Stimulated activated CD8-positive, alpha-beta memory T cell treated with anti-CD3 and anti-CD28 coated beads, Interleukin-4, amount 100 ng/mL, for 1 hour (primary cell): ENCODE measurements around the gene EVC.

ENCODE experiments used
- DNase-seq, 2 donors: peaks; one replicate each; pipeline ENCODE4 v3.0.0-alpha.2; 2020; ENCODE audit warnings: low read depth in 2 of 2, low spot score in 1 of 2

EVC gene

DNA sequence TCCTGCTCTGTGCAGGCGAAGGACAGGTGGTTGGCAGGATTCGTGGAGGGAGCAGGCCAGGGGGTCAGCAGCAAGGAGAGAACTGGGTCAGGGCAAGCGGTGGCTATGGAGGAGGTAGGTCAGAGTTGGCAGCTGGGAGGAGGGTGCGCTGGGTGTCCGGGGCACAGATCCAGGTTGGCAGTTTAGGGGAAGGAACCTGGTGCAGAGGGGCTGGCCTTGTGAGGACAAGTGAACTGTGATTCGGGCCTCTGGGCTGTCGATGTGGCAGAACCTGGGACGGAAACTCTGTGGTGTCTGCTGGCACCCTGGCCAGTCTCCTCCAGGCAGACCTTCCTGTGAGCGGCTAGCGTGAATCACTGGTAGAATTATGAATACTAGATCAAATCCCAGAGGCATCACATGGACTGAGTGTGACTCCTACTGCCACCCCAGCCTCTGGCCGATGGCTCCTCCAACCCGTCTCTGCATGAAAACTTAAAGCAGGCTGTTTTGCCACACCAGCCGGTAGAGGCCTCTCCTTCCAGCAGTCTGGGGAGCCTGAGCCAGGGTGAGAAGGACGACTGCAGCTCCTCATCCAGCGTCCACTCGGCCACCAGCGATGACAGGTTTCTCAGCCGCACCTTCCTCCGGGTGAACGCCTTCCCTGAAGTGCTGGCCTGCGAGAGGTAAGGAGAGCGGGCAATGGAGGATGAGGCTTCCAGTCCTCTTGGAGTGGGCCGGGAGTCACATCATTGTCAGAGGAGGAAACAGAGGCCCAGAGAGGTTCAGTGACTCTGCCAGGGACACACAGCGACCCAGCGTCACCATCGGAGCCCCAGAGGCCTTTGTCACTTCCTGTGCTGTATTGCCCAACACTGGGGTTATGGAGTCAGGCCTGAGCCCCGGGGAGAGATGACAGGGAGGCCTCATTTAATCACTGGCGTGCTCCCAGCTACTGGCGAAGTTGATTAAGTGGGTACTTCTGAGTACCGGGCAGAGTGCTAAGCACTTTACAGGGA lies 20.3 kb downstream of the EVC start:
- DNase-seq = no peak

DNA sequence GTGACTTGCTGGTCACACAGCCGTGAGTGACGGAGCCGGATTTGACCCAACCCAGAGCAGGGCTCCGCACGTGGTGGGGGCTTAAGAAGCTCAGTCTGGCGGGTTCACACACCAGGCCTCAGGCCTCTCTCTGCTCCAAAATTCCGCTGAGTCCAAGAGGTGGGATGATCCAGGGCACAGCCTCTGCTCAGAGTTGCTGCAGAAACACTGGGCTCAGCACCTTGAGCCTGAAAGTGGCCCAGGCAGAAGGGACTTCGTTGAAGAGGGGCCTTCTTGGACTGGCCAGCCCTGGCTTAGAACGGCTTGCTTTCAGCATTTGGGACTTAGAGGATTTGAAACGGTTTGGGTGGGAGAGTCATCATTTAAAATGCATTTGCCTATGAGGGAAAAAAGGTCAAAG lies 21.2 kb downstream of the EVC start:
- no peak for DNase-seq

DNA sequence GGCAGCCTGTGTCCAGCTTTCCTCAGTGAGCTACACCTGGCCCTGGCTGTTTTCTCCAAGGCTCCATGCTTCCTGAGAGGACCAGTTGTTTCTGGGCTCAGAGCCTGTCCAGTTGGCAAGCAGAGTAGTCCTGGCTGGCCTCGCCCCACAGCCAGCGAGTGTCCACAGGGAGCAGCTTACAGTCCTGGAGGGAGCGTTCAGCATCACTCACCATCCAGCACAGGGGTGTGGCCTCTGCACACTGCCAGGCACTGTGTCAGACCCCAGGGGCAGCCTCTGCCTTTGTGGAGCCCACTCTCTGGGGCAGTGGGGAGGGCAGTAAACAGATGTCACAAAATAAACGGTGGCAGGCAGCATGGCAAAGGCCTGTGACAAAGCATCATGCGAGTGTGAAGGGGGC lies 23.9 kb downstream of the EVC start:
- DNase-seq = no peak

DNA sequence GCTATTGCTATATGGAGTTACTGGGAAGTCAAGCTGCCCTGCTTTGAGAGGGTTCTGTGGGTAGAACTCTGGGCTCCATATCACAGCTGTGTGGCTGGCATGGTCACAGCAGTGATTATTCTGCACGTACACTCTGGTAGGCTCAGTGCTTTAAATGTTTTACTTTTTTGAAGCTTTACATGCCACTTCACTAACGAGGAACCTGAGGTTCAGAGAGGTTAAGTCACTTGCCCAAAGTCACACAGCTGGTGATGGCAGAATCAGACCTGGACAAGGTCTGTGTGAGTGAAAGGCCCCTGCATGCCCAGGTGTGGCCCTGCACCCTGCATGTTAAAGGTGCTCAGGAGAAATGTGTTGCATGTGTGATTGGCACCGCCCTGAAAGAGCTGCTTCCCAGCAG lies 24.5 kb downstream of the EVC start:
- DNase-seq = no peak

DNA sequence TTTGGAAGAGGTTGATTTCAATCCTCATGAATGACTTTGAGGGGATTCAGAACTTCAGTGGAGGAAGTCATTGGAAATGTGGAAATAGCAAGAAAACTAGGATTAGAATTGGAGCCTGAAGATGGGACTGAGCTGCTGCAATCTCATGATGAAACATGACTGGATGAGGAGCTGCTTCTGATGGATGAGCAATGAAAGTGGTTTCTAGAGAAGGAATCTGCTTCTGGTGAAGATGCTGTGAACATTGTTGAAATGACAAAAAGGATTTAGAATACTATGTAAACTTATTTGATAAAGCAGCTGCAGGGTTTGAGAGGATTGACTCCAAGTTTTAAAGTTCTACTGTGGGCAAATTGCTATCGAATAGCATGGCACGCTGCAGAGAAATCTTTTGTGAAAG lies 27.1 kb downstream of the EVC start:
- DNase-seq = no peak

DNA sequence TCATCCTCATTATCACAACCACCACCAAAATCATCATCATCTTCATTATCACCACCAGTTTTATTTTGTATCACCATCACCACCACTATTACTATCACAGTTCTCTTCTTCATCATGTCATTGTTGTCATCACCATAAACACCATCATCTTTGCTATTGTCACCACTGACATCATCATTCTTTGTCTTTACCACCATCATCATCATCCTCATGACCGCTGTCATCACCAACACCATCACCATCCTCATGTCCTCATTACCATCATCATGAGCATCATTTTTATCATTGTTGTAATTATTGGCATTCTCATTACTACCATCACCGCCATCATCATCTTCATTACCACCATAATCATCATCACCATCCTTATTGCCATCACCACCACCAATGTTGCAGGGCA lies 31.4 kb downstream of the EVC start:
- DNase-seq = no peak

DNA sequence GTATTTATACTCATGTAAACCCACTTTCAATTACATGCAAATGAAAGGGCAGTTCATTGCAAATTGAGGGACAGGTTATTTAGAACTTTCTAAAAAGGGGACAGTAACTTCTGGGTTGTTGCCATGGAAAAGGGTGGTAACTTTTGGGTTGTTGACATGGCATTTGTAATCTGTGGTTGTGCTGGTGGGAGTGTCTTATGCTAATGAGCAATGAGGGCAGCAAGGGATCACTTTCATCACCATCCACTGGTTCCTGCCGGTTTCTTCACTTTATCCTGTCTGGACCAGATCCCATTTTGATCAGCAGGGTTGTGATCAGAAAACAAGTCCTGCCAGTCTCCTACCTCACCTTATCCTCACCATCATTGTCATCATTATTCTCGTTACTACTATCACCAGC lies 32.0 kb downstream of the EVC start:
- no peak for DNase-seq

DNA sequence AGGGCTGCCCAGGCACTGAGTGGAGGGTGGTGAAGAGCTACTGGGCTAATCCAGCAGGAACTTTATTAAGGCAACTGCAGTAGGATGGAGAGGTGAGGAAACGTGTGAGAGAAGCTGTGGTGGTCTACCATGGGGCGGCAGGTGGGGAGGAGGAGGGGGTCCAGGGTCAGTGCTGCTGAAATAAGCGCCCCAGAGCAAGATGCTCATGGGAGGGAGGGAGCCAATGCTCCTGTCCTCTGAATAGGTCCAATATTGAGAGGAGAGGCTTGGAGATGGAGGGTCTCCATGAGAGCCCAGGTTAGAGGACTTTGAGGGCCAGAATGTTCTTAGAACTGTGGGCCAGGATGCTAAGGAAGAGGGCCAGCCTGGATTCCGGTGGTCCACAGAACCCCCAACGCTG lies 35.2 kb downstream of the EVC start:
- DNase-seq = no peak

DNA sequence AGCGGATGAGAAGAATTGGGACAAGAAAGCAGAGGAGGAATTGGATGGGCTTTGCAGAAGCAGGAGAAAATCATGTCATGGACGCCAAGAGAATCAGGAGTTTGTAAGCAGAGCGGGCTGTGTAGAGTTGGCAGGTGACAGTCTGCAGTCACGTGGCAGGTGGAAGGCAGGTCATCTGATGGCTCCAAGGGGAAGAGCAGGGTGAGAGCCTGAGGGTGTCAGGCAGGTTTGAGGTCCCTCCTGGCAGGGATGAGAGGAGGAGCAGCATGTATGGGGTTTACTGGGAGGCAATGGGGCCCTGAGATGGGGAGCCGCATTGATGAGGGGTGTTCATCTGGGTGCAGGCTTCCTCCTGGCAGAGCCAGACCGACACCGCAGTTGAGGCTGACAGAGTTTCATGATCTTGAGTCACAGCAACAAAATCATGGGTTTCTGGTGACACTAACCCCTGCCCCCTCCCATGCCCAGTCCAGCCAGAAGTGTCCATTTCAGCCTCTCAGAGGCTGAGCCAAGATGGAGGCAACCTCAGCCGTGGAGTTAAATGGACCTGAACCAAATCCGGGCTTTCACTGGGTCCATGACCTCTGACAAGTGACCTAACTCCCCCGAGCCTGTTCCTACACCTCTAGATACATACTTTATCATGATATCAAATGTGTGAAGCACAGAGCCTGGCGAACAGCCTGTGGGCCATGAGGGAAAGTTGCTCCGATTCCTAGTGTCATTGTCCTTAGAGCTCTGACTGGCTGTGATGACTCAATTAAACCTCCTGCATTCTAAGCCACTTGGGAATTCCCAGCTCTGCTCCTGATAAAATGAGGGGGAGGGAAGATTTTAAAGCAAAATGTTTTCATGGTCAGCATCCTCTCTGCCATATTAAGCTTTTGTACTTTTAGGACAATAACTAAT lies 36.1 kb downstream of the EVC start:
- DNase-seq = no peak

DNA sequence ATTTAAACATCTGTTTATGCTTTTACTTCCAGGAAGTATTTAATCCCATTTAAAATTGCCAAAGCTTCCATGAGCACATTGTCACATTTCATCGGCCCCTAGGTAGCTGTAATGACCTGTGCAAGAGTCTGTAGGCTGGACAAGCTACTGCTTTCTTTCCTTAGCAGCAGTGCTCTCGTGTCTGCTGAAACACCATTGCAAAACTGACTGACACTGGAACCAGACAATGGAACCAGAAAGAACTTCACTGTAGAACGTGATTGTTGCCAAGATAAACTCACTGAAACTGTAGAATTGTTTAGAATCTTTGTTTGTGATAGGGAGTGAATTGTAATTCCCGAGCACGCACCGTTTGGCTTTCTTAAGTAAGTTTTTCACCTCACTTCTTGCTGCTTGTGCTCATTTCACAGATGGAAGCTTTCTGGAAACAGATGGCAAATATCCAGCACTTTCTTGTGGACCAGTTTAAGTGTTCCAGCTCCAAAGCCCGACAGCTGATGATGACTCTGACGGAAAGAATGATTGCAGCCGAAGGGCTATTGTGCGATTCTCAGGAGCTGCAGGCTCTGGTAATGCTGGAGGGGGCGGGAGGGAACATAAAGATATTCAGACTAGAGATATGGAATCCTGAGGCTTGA lies 36.9 kb downstream of the EVC start:
- DNase-seq = no peak

DNA sequence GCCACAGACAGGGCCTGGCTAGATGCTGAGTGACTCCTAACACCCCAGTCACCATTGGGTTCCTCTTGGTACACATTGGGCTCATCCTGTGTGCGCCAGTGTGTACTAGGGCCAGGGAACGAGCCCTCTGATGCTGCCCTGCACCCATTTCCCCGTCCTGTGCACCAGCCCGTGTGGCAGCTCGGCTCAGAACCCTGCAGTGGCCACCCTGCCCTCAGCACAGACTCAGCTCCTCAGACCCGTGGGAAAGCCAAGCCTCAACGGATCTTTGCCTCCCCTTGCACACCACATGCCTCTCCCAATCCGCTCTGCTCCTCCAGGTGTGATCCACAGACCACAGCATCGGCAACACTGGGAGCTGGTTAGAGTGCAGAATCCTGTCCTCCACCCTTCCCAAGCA lies 38.6 kb downstream of the EVC start:
- no peak for DNase-seq

DNA sequence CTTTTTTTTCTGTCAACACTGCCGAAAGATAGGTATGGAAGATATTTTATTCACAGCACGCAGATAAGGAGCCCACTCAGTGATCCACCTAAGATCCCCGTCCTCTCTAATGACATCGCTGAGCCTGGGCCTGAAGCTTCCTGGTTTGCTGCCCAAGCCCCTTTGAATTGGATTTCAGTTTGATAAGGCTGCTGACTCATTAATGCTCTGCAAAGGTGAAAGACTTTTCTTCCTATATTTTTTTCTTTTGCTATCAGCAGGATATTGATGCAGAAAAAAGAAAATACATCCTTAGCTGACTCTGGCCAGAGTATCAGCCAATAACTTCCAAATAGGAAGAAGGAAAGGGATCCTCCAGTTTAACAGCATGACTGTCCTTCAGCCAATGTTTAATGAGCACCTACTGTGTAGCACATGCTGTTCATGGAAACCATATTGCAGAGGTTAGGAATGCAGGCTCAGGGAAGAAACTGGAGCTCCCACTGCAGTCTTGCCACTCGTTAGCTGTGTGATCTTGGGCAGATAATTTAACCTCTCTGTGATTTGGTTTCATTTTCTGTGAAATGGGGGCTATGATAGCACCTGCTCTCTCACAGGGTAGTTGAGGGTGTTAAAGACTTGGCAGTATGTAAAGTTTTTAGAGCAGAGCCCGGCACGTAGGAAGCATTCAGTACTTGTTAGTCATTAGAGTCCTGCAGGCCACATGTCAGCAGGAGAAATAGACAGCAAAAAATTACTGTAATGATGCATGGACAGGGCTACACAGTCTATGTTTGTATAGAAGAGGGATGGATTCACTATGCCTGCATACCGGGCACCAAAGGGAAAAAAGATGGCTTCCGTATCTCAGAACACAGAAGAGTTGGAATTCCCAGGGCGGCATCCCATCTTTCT lies 39.3 kb downstream of the EVC start:
- DNase-seq = no peak

DNA sequence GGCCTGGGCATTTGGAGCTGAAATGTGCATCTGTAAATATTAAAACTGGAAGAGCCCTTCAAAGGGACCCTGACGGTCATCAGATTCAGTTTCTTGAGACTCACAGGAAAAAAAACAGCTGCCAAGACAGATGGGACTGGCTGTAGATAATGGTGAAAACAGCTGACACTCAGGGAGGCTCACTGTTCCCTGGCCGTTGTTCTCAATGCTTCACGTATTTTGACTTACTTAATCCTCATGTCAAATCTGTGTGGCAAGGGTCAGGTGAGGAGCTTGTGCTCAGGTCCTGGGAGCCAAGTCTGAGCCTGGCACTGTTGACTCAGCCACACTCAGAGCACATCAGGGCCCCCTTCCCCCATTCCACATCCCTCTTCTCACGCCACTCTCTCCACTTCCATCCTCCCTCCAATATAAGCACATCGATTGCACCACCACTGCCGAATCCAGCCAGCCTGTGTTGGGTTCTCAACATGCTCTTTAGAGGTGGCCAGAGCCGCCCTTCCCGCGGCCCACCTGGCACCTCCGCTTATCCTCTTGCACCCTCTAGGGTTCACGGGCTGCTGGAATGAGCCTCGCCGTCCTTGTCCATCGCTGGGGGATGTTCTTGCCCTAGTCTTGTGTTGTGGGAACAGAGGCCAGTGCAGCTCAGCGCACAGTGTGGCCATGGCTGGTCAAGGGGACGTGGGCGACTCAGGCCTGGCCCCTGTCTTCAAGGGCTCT lies 40.1 kb downstream of the EVC start:
- DNase-seq = no peak

DNA sequence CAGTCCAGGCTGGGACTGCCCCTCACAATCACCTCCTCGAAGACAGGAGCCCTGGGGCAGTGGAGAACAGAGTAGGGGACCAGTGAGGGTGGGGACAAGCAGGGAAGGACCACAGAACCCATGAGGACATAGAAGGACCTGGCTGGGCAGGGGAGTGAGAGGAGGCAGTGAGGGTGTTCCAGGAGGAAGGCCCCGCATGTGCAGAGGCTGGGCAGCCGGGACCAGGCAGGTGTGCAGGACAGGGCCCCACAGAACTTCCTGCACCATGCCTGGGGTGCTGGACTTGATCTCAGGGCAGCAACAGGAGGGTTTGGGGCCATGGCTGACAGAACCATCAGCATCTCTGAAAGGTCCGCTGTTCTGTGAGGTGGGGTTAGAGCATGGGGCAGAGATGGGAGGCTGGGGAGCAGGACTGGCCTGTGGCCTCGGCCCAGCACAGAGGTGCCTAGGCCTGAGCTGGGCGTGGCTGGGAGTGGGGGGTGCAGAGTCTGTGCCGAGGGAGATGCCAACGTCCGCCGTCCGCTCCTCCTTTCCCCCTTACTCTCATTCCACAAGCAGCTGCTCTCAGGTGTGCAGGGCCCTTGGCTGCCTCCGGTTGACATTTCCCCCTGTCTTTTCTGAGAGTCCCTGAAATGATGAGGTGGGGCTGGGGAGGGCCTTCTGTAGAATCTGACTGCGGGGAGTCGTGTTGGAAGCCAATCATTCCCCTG lies 40.8 kb downstream of the EVC start:
- no peak for DNase-seq

DNA sequence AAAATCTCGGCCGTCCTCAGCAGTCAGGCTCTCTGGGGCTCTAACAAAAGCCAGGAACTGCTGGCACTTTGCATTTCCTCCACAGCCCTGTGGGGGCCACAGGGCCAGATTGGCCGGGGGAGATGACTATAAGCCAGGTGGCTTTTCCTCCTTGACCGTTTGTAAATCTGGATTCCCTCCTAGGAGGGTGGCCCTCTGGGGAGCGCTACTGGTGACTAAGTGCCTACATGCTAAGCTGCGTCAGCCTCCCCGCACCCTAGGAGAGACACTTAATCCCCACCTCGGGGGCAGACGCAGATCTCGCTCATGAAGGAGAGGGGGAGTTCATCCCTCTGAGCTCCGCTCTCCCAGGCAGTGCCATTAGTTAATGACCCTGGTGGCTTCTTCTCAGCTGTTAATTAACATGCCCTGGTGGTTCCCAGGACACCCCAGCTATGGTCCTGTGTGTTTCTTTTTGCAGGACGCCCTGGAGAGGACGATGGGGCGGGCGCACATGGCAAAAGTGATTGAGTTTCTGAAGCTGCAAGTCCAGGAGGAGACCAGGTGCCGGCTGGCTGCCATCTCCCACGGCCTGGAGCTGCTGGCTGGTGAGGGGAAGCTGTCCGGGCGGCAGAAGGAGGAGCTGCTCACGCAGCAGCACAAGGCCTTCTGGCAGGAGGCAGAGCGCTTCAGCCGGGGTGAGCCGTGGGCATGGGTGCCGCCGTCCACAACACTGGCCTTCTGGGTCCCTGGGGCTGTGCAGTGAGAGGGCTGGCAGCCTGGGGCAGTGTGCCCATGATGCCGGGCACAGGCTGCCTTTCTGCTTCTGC lies 41.6 kb downstream of the EVC start:
- DNase-seq = no peak

DNA sequence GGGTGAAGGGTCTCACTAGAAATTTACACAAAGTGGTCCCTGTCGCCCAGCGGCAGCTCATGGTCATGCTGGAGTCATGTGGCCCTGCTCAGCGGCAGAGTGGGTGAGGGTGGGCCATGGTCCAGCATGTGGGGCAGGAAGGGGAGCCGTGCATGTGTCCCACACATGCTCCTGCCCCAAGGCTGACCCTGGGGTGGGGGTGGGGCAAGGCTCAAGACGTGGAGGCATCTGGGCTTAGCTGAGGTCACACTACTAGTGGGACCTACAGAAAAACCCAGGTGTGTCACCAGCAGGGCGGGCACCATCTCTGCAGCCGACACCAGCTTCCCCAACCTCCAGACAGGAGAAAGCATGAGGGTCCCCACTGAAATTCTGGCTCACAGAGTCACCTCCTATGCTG lies 42.4 kb downstream of the EVC start:
- no peak for DNase-seq

DNA sequence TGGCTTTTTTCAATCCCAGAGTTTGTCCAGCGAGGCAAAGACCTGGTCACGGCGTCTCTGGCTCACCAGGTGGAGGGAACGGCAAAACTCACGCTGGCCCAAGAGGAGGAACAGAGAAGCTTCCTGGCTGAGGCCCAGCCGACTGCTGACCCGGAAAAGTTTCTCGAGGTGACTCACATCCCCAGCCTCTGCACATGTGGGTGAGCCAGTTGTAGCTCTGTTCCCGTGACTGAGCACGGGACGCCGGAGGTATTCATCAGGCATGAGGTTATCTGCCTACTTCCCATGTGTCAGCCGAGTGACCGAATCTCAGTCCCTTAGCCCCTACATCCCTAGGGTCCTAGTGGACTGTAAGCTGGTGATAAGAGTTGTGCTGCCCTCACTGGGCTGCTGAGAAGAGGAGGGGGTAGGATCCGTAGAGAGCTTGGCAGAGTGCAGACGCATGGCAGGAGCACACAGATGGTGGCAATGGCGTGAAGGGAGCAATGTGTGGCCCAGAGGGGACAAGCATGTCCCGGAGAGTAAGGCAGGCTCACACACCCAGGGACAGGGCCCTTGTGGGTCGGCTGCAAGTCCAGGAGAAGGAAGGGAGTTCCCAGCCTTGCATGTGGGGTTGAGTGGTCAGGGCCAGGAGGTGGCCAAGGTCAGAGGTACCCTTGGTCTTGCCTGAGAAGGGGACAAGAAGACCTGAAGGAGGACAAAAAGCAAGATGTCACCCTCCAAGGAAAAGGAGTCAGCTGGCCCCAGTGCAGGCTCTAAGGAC lies 42.9 kb downstream of the EVC start:
- DNase-seq = no peak

DNA sequence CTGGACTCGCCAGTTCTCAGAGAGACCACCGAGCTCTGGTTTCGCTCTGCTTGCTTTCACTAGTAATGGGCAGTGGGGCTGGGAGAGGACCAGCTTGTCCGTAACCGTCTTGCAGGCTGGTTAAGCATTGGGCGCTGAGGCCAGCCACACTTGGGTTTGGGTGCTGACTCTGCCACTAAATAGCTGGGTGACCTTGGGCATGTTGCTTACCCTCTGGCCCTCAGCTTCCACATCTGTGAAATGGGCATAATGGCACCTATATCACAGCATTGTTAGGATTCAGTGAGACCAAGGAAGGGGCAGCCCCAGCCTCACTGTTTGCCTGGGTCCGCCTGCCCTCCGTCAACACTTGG lies 43.5 kb downstream of the EVC start:
- no peak for DNase-seq
